Measurements from ENCODE around the gene RAB40C.
"Not testable (repeated sequence)": the region's sequence is repeated elsewhere in the genome, so short reads cannot be mapped to it uniquely, and the experiment has no call there.

RAB40C gene

GRCh38 chr16:595942-596735 lies 6.3 kb downstream of the RAB40C start:
- Histone ChIP-seq H3K9ac (ENCODE audit: insufficient read length) (no peak overlapping the region), H3K4me3 (no peak overlapping the region), H3K36me3 (ENCODE audit: insufficient read depth, low read length) (no peaks in the 10 kb centered on the region), H3K9me3 (ENCODE audit: low read depth, low read length) (no peaks in the 10 kb centered on the region), H3K27ac (no peak overlapping the region)
- no peak for DNase-seq (ENCODE audit: low read depth, low spot score)
- TF ChIP-seq FOXP2 (optimal IDR thresholded peaks at IDR 0.05; ENCODE audit: control extremely low read depth, extremely low read length, insufficient read depth), result no peak
- no peak for TF ChIP-seq EZH2 (IDR thresholded peaks at IDR 0.05)
- TF ChIP-seq POLR2AphosphoS5 (IDR thresholded peaks at IDR 0.05; ENCODE audit: borderline replicate concordance, low read depth, low read length), result no peak

GRCh38 chr16:596736-597060 lies 6.8 kb downstream of the RAB40C start:
- Histone ChIP-seq H3K27ac (no peak overlapping the region), H3K9ac (ENCODE audit: insufficient read length) (no peak overlapping the region), H3K36me3 (ENCODE audit: insufficient read depth, low read length) (no peaks in the 10 kb centered on the region), H3K9me3 (ENCODE audit: low read depth, low read length) (no peaks in the 10 kb centered on the region), H3K4me3 (no peak overlapping the region)
- DNase-seq (ENCODE audit: low read depth, low spot score), result no peak
- TF ChIP-seq FOXP2 (optimal IDR thresholded peaks at IDR 0.05; ENCODE audit: control extremely low read depth, extremely low read length, insufficient read depth) (no peak), EZH2 (IDR thresholded peaks at IDR 0.05) (no peak), POLR2AphosphoS5 (IDR thresholded peaks at IDR 0.05; ENCODE audit: borderline replicate concordance, low read depth, low read length) (no peak)

- not testable (repeated sequence) for H3K9me3 ChIP-seq (ENCODE audit: low read depth, low read length); DNase-seq (ENCODE audit: low read depth, low spot score); H3K9ac ChIP-seq (ENCODE audit: insufficient read length); H3K4me3 ChIP-seq; H3K27ac ChIP-seq; H3K36me3 ChIP-seq (ENCODE audit: insufficient read depth, low read length)
Observed at GRCh38 chr16:597655-598054, 7.8 kb downstream of the RAB40C start.

- Histone ChIP-seq H3K9me3 (ENCODE audit: low read depth, low read length) (no peaks in the 10 kb centered on the region), H3K27ac (no peak overlapping the region), H3K9ac (ENCODE audit: insufficient read length) (no peak overlapping the region), H3K36me3 (ENCODE audit: insufficient read depth, low read length) (no peaks in the 10 kb centered on the region), H3K4me3 (no peak overlapping the region)
- no peak for DNase-seq (ENCODE audit: low read depth, low spot score)
- no peak for TF ChIP-seq POLR2AphosphoS5 (IDR thresholded peaks at IDR 0.05; ENCODE audit: borderline replicate concordance, low read depth, low read length)
- no peak for TF ChIP-seq FOXP2 (optimal IDR thresholded peaks at IDR 0.05; ENCODE audit: control extremely low read depth, extremely low read length, insufficient read depth)
- TF ChIP-seq EZH2 (IDR thresholded peaks at IDR 0.05), result no peak
Observed at GRCh38 chr16:598823-599739, 9.2 kb downstream of the RAB40C start.

GRCh38 chr16:600781-601180 lies 10.9 kb downstream of the RAB40C start:
- DNase-seq (ENCODE audit: low read depth, low spot score), result no peak
- TF ChIP-seq POLR2AphosphoS5 (IDR thresholded peaks at IDR 0.05; ENCODE audit: borderline replicate concordance, low read depth, low read length) (no peak), FOXP2 (optimal IDR thresholded peaks at IDR 0.05; ENCODE audit: control extremely low read depth, extremely low read length, insufficient read depth) (no peak), EZH2 (IDR thresholded peaks at IDR 0.05) (no peak)
- H3K36me3 ChIP-seq (ENCODE audit: insufficient read depth, low read length), result no peaks in the 10 kb centered on the region
- no peak overlapping the region for H3K27ac ChIP-seq
- no peak overlapping the region for H3K9ac ChIP-seq (ENCODE audit: insufficient read length)
- no peak overlapping the region for H3K4me3 ChIP-seq
- no peaks in the 10 kb centered on the region for H3K9me3 ChIP-seq (ENCODE audit: low read depth, low read length)

- Histone ChIP-seq H3K9me3 (ENCODE audit: low read depth, low read length) (no peaks in the 10 kb centered on the region), H3K27ac (0 out of 2 replicates have a peak overlapping the region, but pooled peaks have one; percentile 55), H3K9ac (ENCODE audit: insufficient read length) (no peak overlapping the region), H3K4me3 (peak overlapping the region; percentile 35; the same call in 1 of the 2 replicates), H3K36me3 (ENCODE audit: insufficient read depth, low read length) (no peaks in the 10 kb centered on the region)
- no peak for TF ChIP-seq POLR2AphosphoS5 (IDR thresholded peaks at IDR 0.05; ENCODE audit: borderline replicate concordance, low read depth, low read length)
- TF ChIP-seq FOXP2 (optimal IDR thresholded peaks at IDR 0.05; ENCODE audit: control extremely low read depth, extremely low read length, insufficient read depth), result no peak
- no peak for TF ChIP-seq EZH2 (IDR thresholded peaks at IDR 0.05)
- DNase-seq (ENCODE audit: low read depth, low spot score), result no peak
Observed at GRCh38 chr16:603933-604332, 14.1 kb downstream of the RAB40C start.

- no peak for DNase-seq (ENCODE audit: low read depth, low spot score)
- Histone ChIP-seq H3K9ac (ENCODE audit: insufficient read length) (no peak overlapping the region), H3K4me3 (no peak overlapping the region), H3K9me3 (ENCODE audit: low read depth, low read length) (no peaks in the 10 kb centered on the region), H3K36me3 (ENCODE audit: insufficient read depth, low read length) (no peaks in the 10 kb centered on the region), H3K27ac (no peak overlapping the region)
- TF ChIP-seq EZH2 (IDR thresholded peaks at IDR 0.05) (no peak), POLR2AphosphoS5 (IDR thresholded peaks at IDR 0.05; ENCODE audit: borderline replicate concordance, low read depth, low read length) (no peak), FOXP2 (optimal IDR thresholded peaks at IDR 0.05; ENCODE audit: control extremely low read depth, extremely low read length, insufficient read depth) (no peak)
Observed at GRCh38 chr16:606656-607307, 16.9 kb downstream of the RAB40C start.

GRCh38 chr16:608019-608418 lies 18.2 kb downstream of the RAB40C start:
- no peak overlapping the region for H3K27ac ChIP-seq
- no peak for TF ChIP-seq FOXP2 (optimal IDR thresholded peaks at IDR 0.05; ENCODE audit: control extremely low read depth, extremely low read length, insufficient read depth)
- TF ChIP-seq POLR2AphosphoS5 (IDR thresholded peaks at IDR 0.05; ENCODE audit: borderline replicate concordance, low read depth, low read length), result no peak
- no peak for TF ChIP-seq EZH2 (IDR thresholded peaks at IDR 0.05)
- no peak for DNase-seq (ENCODE audit: low read depth, low spot score)
- no peaks in the 10 kb centered on the region for H3K9me3 ChIP-seq (ENCODE audit: low read depth, low read length)
- H3K9ac ChIP-seq (ENCODE audit: insufficient read length), result no peak overlapping the region
- H3K4me3 ChIP-seq, result no peak overlapping the region
- H3K36me3 ChIP-seq (ENCODE audit: insufficient read depth, low read length), result no peaks in the 10 kb centered on the region
